ENCODE results near the gene ATP2C2. TPM values are rescaled to one million over a fixed set of nuclear protein-coding genes. Genes with fewer than 3 reads are reported as not detected.

The ATP2C2 gene
- total and polyA plus RNA-seq, 4 donors: 0.49 to 4.3 TPM; not detected in 2

GRCh38 chr16:84479716-84480450 lies 111.5 kb downstream of the ATP2C2 start:
- 95 to 96% methylated on average over 16 of the region's 16 CpGs for WGBS, 2 donors
- Histone ChIP-seq H3K9me3 (ENCODE audit: control insufficient read depth, low read length) (no peaks in the 10 kb centered on the region), H3K27me3 (ENCODE audit: control insufficient read depth in 1 of 2, insufficient read depth in 2 of 2, low read length in 1 of 2) (no peaks in the 10 kb centered on the region), H3K36me3 (ENCODE audit: control insufficient read depth in 1 of 2, insufficient read depth in 2 of 2, low read length in 1 of 2) (peaks cover 0 to 2% of the 10 kb centered on the region in 2 donors), H3K4me1 (ENCODE audit: control insufficient read depth in 1 of 2, insufficient read depth in 2 of 2, low read length in 2 of 2) (no peaks in the 10 kb centered on the region), H3K27ac (ENCODE audit: low read depth in 1 of 2, low read length in 2 of 2) (no peak overlapping the region), H3K4me3 (ENCODE audit: low read length in 2 of 2) (no peak overlapping the region)
- intact Hi-C loops (cut with DNase I): loop anchor here in 1 of 2 donors (5.0 kb wide), 1 partner anchor 203 kb away; no protein-coding TSS in a partner anchor
- no peak for ATAC-seq (ENCODE audit: low FRiP score)
- DNase-seq: peak in 1 of 2 donors; percentile 60

GRCh38 chr16:84481051-84481735 lies 112.9 kb downstream of the ATP2C2 start:
- Histone ChIP-seq H3K9me3 (ENCODE audit: control insufficient read depth, low read length) (no peaks in the 10 kb centered on the region), H3K27me3 (ENCODE audit: control insufficient read depth in 1 of 2, insufficient read depth in 2 of 2, low read length in 1 of 2) (no peaks in the 10 kb centered on the region), H3K4me1 (ENCODE audit: control insufficient read depth in 1 of 2, insufficient read depth in 2 of 2, low read length in 2 of 2) (no peaks in the 10 kb centered on the region), H3K27ac (ENCODE audit: low read depth in 1 of 2, low read length in 2 of 2) (no peak overlapping the region), H3K36me3 (ENCODE audit: control insufficient read depth in 1 of 2, insufficient read depth in 2 of 2, low read length in 1 of 2) (peaks cover 0 to 2% of the 10 kb centered on the region in 2 donors), H3K4me3 (ENCODE audit: low read length in 2 of 2) (no peak overlapping the region)
- DNase-seq (peak in 1 of 2 donors; percentile 71), ATAC-seq (ENCODE audit: low FRiP score) (no peak)
- 92 to 94% methylated on average over 26 of the region's 26 CpGs for WGBS, 2 donors
- intact Hi-C loops (cut with DNase I): loop anchor here in 1 of 2 donors (5.0 kb wide), 1 partner anchor 204 kb away; no protein-coding TSS in a partner anchor

DNA sequence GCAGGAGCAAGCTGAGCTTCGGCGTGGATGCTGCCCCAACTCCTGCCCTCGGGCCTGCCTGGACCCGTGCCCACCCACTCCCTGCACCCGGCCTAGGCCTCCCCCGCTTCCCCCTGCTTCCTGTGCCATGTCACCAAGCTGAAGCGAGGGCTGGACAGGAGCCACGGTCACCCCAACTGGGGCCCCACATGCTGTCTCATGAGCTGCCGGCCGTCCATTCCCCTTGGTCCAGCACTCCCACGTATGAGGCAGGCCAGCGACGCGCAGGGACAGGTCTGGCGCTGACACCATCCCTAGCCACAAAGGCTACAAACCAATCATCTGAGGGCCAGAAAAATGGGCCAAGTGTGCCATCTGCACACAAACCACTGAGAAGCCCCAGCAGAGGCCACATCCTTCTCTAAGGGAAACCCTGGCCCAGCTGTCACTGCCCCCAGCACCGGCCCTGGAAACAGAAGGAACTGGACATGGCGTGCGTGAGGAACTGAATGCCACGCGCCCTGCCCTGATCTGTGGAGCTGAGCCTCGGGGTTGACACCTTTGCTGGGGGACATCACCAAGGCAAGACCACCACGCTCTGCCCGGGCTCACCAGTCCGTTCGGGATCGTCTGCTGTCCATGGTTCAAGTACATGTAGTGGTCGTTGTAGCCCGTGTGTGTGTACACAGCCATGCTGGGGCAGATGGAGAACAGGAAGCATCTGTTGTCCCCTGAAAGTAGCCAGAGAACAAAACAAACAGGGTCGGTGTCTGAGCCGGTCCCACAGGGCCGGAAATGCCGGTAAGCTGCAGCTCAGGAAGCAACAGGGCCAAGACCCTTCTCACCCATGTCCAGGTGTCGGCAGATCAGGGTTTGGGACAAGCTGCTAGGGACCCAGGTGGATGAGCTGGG lies 113.9 kb downstream of the ATP2C2 start:
- Histone ChIP-seq H3K27me3 (ENCODE audit: control insufficient read depth in 1 of 2, insufficient read depth in 2 of 2, low read length in 1 of 2) (no peaks in the 10 kb centered on the region), H3K4me3 (ENCODE audit: low read length in 2 of 2) (no peak overlapping the region), H3K27ac (ENCODE audit: low read depth in 1 of 2, low read length in 2 of 2) (no peak overlapping the region), H3K4me1 (ENCODE audit: control insufficient read depth in 1 of 2, insufficient read depth in 2 of 2, low read length in 2 of 2) (no peaks in the 10 kb centered on the region), H3K9me3 (ENCODE audit: control insufficient read depth, low read length) (no peaks in the 10 kb centered on the region), H3K36me3 (ENCODE audit: control insufficient read depth in 1 of 2, insufficient read depth in 2 of 2, low read length in 1 of 2) (peaks cover 0 to 2% of the 10 kb centered on the region in 2 donors)
- intact Hi-C loops (cut with DNase I): loop anchor here in 1 of 2 donors (5.0 kb wide), 1 partner anchor 205 kb away; no protein-coding TSS in a partner anchor
- WGBS, 2 donors: 86 to 88% methylated on average over 31 to 33 of the region's 33 CpGs
- DNase-seq: peak in 1 of 2 donors; percentile 63
- ATAC-seq (ENCODE audit: low FRiP score): no peak

- Histone ChIP-seq H3K27me3 (ENCODE audit: control insufficient read depth in 1 of 2, insufficient read depth in 2 of 2, low read length in 1 of 2) (no peaks in the 10 kb centered on the region), H3K9me3 (ENCODE audit: control insufficient read depth, low read length) (no peaks in the 10 kb centered on the region), H3K27ac (ENCODE audit: low read depth in 1 of 2, low read length in 2 of 2) (no peak overlapping the region), H3K36me3 (ENCODE audit: control insufficient read depth in 1 of 2, insufficient read depth in 2 of 2, low read length in 1 of 2) (peaks cover 0 to 2% of the 10 kb centered on the region in 2 donors), H3K4me1 (ENCODE audit: control insufficient read depth in 1 of 2, insufficient read depth in 2 of 2, low read length in 2 of 2) (no peaks in the 10 kb centered on the region), H3K4me3 (ENCODE audit: low read length in 2 of 2) (no peak overlapping the region)
- ATAC-seq (ENCODE audit: low FRiP score): no peak
- peak in 1 of 2 donors; percentile 64 for DNase-seq
- 92 to 93% methylated on average over 25 of the region's 25 CpGs for WGBS, 2 donors
- intact Hi-C loops (cut with DNase I): loop anchor here in 1 of 2 donors (5.0 kb wide), 1 partner anchor 206 kb away; no protein-coding TSS in a partner anchor
Measured at GRCh38 chr16:84482951-84483881, 114.9 kb downstream of the ATP2C2 start.

DNA sequence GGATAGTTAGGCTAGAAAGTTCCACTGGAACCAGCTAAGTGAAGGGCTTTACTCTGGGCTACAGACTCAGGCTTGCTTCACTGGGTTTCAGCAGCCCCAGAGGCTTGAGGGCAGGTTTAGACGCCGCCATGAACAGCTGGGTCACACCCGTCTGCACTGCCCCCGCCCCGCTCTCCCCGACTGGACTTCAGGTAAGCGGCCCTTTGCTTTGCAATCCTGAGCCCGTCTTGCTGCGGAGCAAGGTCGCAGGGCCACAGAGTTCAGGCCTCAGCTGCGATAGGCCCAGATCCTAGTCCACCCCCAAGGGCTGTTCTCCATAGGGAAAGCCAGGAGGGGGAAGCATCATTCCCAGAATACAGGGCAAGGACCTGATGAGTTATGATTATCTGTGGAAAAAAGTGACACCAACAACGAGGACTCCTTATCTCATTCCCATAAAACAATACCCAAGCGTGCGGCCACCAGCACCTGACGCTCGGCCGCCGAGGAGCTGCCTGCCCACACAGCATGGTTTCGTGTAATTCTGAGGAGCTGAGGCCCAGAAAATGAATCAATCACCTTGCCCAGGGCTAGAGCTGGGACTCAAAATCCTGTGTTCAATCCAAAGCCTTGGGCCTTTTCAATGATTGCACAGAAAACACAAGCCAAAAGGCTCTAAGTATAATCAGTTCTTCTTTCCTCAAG lies 115.7 kb downstream of the ATP2C2 start:
- intact Hi-C loops (cut with DNase I): loop anchor here (2.0 to 5.0 kb wide), 2 partner anchors 207 kb away; no protein-coding TSS in a partner anchor
- DNase-seq (peak in 1 of 2 donors; percentile 65), ATAC-seq (ENCODE audit: low FRiP score) (no peak)
- H3K9me3 ChIP-seq (ENCODE audit: control insufficient read depth, low read length): no peaks in the 10 kb centered on the region
- no peak overlapping the region for H3K4me3 ChIP-seq (ENCODE audit: low read length in 2 of 2)
- no peaks in the 10 kb centered on the region for H3K4me1 ChIP-seq (ENCODE audit: control insufficient read depth in 1 of 2, insufficient read depth in 2 of 2, low read length in 2 of 2)
- WGBS, 2 donors: 91 to 95% methylated on average over 19 of the region's 19 CpGs
- no peaks in the 10 kb centered on the region for H3K27me3 ChIP-seq (ENCODE audit: control insufficient read depth in 1 of 2, insufficient read depth in 2 of 2, low read length in 1 of 2)
- no peak overlapping the region for H3K27ac ChIP-seq (ENCODE audit: low read depth in 1 of 2, low read length in 2 of 2)
- H3K36me3 ChIP-seq (ENCODE audit: control insufficient read depth in 1 of 2, insufficient read depth in 2 of 2, low read length in 1 of 2): peaks cover 0 to 2% of the 10 kb centered on the region in 2 donors

DNA sequence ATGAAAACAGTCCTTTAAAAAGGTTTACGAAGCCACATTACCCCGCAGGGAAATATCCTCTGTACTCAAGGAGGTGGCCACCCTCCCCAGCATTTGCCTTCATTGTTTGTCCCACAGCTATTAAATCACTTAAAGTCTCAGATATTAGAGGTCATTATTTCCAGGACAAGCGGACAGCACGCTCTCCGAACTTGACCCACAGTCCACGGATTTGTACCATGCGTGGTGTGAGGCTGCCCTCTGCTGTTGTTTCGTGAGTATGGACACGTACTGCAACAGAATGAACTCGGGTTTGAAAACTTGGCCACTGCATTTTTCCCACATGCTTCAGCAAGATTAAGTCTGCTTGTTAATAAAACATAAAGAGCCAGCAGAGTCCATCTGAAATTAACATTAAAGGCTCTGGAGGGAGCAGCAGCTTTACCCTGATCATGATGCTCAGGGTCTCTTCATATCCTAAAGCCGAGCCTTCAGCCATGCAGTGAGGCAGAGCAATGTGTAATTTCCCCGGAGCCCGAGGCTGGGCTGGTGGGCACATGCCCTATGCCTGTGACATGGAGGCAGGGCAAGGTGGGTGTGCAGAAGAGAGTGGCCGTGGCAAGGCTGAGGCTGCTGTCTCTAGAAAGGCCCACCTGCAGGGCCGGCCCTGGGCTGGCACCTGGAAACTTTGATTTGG lies 116.4 kb downstream of the ATP2C2 start:
- ATAC-seq (ENCODE audit: low FRiP score) (peak; percentile 64), DNase-seq (peak in 1 of 2 donors; percentile 79)
- H3K9me3 ChIP-seq (ENCODE audit: control insufficient read depth, low read length): no peaks in the 10 kb centered on the region
- no peaks in the 10 kb centered on the region for H3K27me3 ChIP-seq (ENCODE audit: control insufficient read depth in 1 of 2, insufficient read depth in 2 of 2, low read length in 1 of 2)
- intact Hi-C loops (cut with DNase I): loop anchor here (2.0 to 5.0 kb wide), 2 partner anchors 207 to 208 kb away; no protein-coding TSS in a partner anchor
- 63% methylated on average over 15 of the region's 15 CpGs for WGBS, 2 donors
- peaks cover 0 to 5% of the 10 kb centered on the region in 2 donors for H3K36me3 ChIP-seq (ENCODE audit: control insufficient read depth in 1 of 2, insufficient read depth in 2 of 2, low read length in 1 of 2)
- no peaks in the 10 kb centered on the region for H3K4me1 ChIP-seq (ENCODE audit: control insufficient read depth in 1 of 2, insufficient read depth in 2 of 2, low read length in 2 of 2)
- no peak overlapping the region for H3K4me3 ChIP-seq (ENCODE audit: low read length in 2 of 2)
- H3K27ac ChIP-seq (ENCODE audit: low read depth in 1 of 2, low read length in 2 of 2): no peak overlapping the region

Data from aorta (tissue), 5 donors.